ENCODE measurements around the gene MYOD1.

Gene MYOD1

GRCh38 chr11:17692931-17693330 is 26.4 kb upstream of the MYOD1 start:
- Histone ChIP-seq H3K4me3 (ENCODE audit: low read length) (no peak overlapping the region), H3K27me3 (replicated peaks; ENCODE audit: control insufficient read depth, insufficient read depth, low read length) (peaks cover 62% of the 10 kb centered on the region), H3K9me3 (ENCODE audit: control insufficient read depth, low read length) (no peaks in the 10 kb centered on the region), H3K36me3 (ENCODE audit: control insufficient read depth, insufficient read depth, low read length, severe bottlenecking) (no peaks in the 10 kb centered on the region), H3K4me1 (ENCODE audit: control insufficient read depth, insufficient read depth, low read length) (no peaks in the 10 kb centered on the region), H3K9ac (ENCODE audit: low read length) (no peak overlapping the region)
- no peak for DNase-seq (ENCODE audit: low read depth)

DNA sequence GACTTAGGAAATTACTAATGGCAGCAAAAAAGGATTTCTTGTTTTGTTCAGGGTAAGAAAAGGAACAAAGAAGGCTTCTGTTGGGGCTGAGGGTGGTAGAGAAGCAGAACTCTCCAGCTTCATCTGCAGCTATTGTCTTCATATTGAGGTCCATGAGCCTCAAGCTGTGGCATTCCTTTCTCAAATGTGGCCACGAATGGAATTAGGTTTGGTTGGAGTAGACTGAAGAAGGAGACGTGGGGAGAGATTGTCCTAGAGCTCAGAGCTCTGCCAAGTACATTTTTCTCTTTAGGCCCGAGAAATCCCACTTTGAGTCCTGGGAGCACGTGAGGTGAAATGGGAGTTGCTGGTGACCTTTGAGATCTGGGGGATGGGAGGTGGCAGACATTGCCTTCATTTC is 25.8 kb upstream of the MYOD1 start:
- H3K4me3 ChIP-seq (ENCODE audit: low read length): no peak overlapping the region
- H3K27me3 ChIP-seq (replicated peaks; ENCODE audit: control insufficient read depth, insufficient read depth, low read length): peaks cover 62% of the 10 kb centered on the region
- no peaks in the 10 kb centered on the region for H3K4me1 ChIP-seq (ENCODE audit: control insufficient read depth, insufficient read depth, low read length)
- no peak overlapping the region for H3K9ac ChIP-seq (ENCODE audit: low read length)
- no peaks in the 10 kb centered on the region for H3K9me3 ChIP-seq (ENCODE audit: control insufficient read depth, low read length)
- no peaks in the 10 kb centered on the region for H3K36me3 ChIP-seq (ENCODE audit: control insufficient read depth, insufficient read depth, low read length, severe bottlenecking)
- no peak for DNase-seq (ENCODE audit: low read depth)

GRCh38 chr11:17694494-17695110 is 24.8 kb upstream of the MYOD1 start:
- no peak for DNase-seq (ENCODE audit: low read depth)
- no peaks in the 10 kb centered on the region for H3K4me1 ChIP-seq (ENCODE audit: control insufficient read depth, insufficient read depth, low read length)
- no peaks in the 10 kb centered on the region for H3K36me3 ChIP-seq (ENCODE audit: control insufficient read depth, insufficient read depth, low read length, severe bottlenecking)
- no peak overlapping the region for H3K4me3 ChIP-seq (ENCODE audit: low read length)
- peaks cover 58% of the 10 kb centered on the region for H3K27me3 ChIP-seq (replicated peaks; ENCODE audit: control insufficient read depth, insufficient read depth, low read length)
- no peak overlapping the region for H3K9ac ChIP-seq (ENCODE audit: low read length)
- H3K9me3 ChIP-seq (ENCODE audit: control insufficient read depth, low read length): no peaks in the 10 kb centered on the region

- Histone ChIP-seq H3K4me3 (ENCODE audit: low read length) (no peak overlapping the region), H3K9ac (ENCODE audit: low read length) (no peak overlapping the region), H3K27me3 (replicated peaks; ENCODE audit: control insufficient read depth, insufficient read depth, low read length) (peaks cover 58% of the 10 kb centered on the region), H3K4me1 (ENCODE audit: control insufficient read depth, insufficient read depth, low read length) (no peaks in the 10 kb centered on the region), H3K9me3 (ENCODE audit: control insufficient read depth, low read length) (no peaks in the 10 kb centered on the region), H3K36me3 (ENCODE audit: control insufficient read depth, insufficient read depth, low read length, severe bottlenecking) (no peaks in the 10 kb centered on the region)
- DNase-seq (ENCODE audit: low read depth): no peak
Observed at GRCh38 chr11:17695454-17696441, 23.6 kb upstream of the MYOD1 start.

- no peak overlapping the region for H3K4me3 ChIP-seq (ENCODE audit: low read length)
- H3K36me3 ChIP-seq (ENCODE audit: control insufficient read depth, insufficient read depth, low read length, severe bottlenecking): no peaks in the 10 kb centered on the region
- no peaks in the 10 kb centered on the region for H3K9me3 ChIP-seq (ENCODE audit: control insufficient read depth, low read length)
- no peak overlapping the region for H3K9ac ChIP-seq (ENCODE audit: low read length)
- peaks cover 53% of the 10 kb centered on the region for H3K27me3 ChIP-seq (replicated peaks; ENCODE audit: control insufficient read depth, insufficient read depth, low read length)
- no peak for DNase-seq (ENCODE audit: low read depth)
- no peaks in the 10 kb centered on the region for H3K4me1 ChIP-seq (ENCODE audit: control insufficient read depth, insufficient read depth, low read length)
Observed at GRCh38 chr11:17696741-17697140, 22.6 kb upstream of the MYOD1 start.

- Histone ChIP-seq H3K9me3 (ENCODE audit: control insufficient read depth, low read length) (no peaks in the 10 kb centered on the region), H3K4me1 (ENCODE audit: control insufficient read depth, insufficient read depth, low read length) (no peaks in the 10 kb centered on the region), H3K36me3 (ENCODE audit: control insufficient read depth, insufficient read depth, low read length, severe bottlenecking) (no peaks in the 10 kb centered on the region), H3K4me3 (ENCODE audit: low read length) (no peak overlapping the region), H3K9ac (ENCODE audit: low read length) (no peak overlapping the region), H3K27me3 (replicated peaks; ENCODE audit: control insufficient read depth, insufficient read depth, low read length) (peaks cover 47% of the 10 kb centered on the region)
- no peak for DNase-seq (ENCODE audit: low read depth)
Observed at GRCh38 chr11:17697175-17697949, 22.0 kb upstream of the MYOD1 start.

DNA sequence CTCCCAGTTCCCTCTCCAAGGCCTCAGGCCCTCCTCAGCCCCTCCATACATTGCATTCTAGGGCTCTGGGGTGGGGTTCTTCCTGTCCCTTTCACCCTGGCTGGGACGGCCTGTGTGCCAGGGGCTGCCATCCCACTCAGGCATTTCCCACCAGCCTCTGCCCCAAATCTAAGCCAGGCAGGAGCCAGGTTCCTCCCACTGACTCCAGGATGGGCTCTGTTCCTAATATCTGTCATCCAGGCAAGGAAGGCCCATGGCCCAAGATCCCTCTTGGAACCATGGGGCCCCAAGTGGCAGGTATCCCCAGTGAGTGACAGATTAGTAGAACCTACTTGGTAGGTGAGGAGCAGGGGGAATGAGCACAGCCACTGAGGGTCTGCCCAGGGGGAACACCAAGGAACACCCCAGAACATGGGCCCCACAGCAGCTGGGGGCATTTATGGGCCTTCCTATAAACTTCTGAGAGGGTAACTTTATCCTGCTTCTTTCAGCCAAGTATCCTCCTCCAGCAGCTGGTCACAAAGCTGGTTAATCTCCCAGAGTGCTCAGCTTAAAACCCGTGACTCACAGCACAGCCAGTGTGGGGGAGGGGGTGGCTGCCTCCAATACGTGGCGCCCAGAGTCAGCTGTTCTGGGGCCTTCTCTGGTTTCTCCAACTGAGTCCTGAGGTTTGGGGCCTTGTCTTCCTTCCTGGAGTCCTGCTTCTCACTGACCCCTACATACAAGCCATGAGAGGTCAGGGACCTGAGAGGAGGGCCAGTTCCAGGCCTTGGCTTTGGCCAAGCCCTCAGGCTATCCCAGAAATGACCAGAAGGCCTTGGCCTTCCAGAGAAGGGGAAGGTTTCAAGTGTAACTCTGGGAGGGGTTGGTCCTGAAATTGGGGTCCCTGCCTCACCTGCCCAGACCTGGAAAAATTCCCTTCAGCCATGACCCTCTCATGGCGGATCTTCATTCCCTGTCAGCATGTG is 19.9 kb upstream of the MYOD1 start:
- no peaks in the 10 kb centered on the region for H3K9me3 ChIP-seq (ENCODE audit: control insufficient read depth, low read length)
- H3K27me3 ChIP-seq (replicated peaks; ENCODE audit: control insufficient read depth, insufficient read depth, low read length): peaks cover 29% of the 10 kb centered on the region
- H3K36me3 ChIP-seq (ENCODE audit: control insufficient read depth, insufficient read depth, low read length, severe bottlenecking): no peaks in the 10 kb centered on the region
- H3K9ac ChIP-seq (ENCODE audit: low read length): no peak overlapping the region
- no peak for DNase-seq (ENCODE audit: low read depth)
- no peaks in the 10 kb centered on the region for H3K4me1 ChIP-seq (ENCODE audit: control insufficient read depth, insufficient read depth, low read length)
- no peak overlapping the region for H3K4me3 ChIP-seq (ENCODE audit: low read length)

GRCh38 chr11:17700991-17701390 is 18.4 kb upstream of the MYOD1 start:
- no peaks in the 10 kb centered on the region for H3K4me1 ChIP-seq (ENCODE audit: control insufficient read depth, insufficient read depth, low read length)
- no peak overlapping the region for H3K9ac ChIP-seq (ENCODE audit: low read length)
- H3K27me3 ChIP-seq (replicated peaks; ENCODE audit: control insufficient read depth, insufficient read depth, low read length): peaks cover 31% of the 10 kb centered on the region
- H3K4me3 ChIP-seq (ENCODE audit: low read length): no peak overlapping the region
- H3K36me3 ChIP-seq (ENCODE audit: control insufficient read depth, insufficient read depth, low read length, severe bottlenecking): no peaks in the 10 kb centered on the region
- no peak for DNase-seq (ENCODE audit: low read depth)
- H3K9me3 ChIP-seq (ENCODE audit: control insufficient read depth, low read length): no peaks in the 10 kb centered on the region

DNA sequence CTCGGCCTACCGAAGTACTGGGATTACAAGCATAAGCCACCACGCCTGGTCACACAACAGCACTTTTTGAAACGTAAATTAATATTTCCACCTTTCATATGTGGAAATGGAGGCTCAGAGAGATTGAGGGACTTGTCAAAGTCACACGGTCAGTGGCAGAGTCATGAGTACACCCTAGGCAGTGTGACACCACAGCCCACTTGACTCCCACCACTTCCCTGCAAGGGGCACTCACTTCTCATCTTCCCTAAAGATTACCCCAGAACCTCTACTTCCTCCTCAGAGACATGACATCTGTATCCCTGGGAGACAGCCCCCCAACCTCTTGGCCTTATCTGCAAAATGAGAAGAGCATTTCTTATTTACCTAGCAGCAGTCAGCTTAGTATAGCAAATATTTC is 16.5 kb upstream of the MYOD1 start:
- H3K4me1 ChIP-seq (ENCODE audit: control insufficient read depth, insufficient read depth, low read length): no peaks in the 10 kb centered on the region
- no peak for DNase-seq (ENCODE audit: low read depth)

GRCh38 chr11:17703951-17704350 is 15.4 kb upstream of the MYOD1 start:
- no peak for DNase-seq (ENCODE audit: low read depth)
- H3K27me3 ChIP-seq (replicated peaks; ENCODE audit: control insufficient read depth, insufficient read depth, low read length): peaks cover 20% of the 10 kb centered on the region
- H3K9ac ChIP-seq (ENCODE audit: low read length): no peak overlapping the region
- no peaks in the 10 kb centered on the region for H3K4me1 ChIP-seq (ENCODE audit: control insufficient read depth, insufficient read depth, low read length)
- no peak overlapping the region for H3K4me3 ChIP-seq (ENCODE audit: low read length)
- H3K36me3 ChIP-seq (ENCODE audit: control insufficient read depth, insufficient read depth, low read length, severe bottlenecking): no peaks in the 10 kb centered on the region
- H3K9me3 ChIP-seq (ENCODE audit: control insufficient read depth, low read length): no peaks in the 10 kb centered on the region

More for the DNA sequence above, 16.5 kb upstream of the MYOD1 start:
- Histone ChIP-seq H3K4me3 (ENCODE audit: low read length) (no peak overlapping the region), H3K27me3 (replicated peaks; ENCODE audit: control insufficient read depth, insufficient read depth, low read length) (peaks cover 14% of the 10 kb centered on the region), H3K36me3 (ENCODE audit: control insufficient read depth, insufficient read depth, low read length, severe bottlenecking) (no peaks in the 10 kb centered on the region), H3K9me3 (ENCODE audit: control insufficient read depth, low read length) (no peaks in the 10 kb centered on the region), H3K9ac (ENCODE audit: low read length) (no peak overlapping the region)

All from adipocyte (in vitro differentiated cells).